GM23338 (cell line): Measurements from ENCODE around the gene IRF2.

ENCODE experiments used
- CREB1 ChIP-seq: fragments of 250-450 bp; sonication (Bioruptor Pico); IDR thresholded peaks from 2 replicates; pipeline ENCODE4 v1.5.0; 2020; ENCODE audit warnings: low read depth, mild to moderate bottlenecking, moderate library complexity
- EZH2 ChIP-seq: fragments of 200-600 bp; sonication (generic); IDR thresholded peaks from one replicate; pipeline ENCODE4 v1.8.0; 2017; ENCODE audit warnings: antibody characterized with exemption, mild to moderate bottlenecking, low read depth; ENCODE audit not compliant: unreplicated experiment
- EZH2phosphoT487 ChIP-seq: fragments of 200-600 bp; sonication (generic); IDR thresholded peaks from one replicate; pipeline ENCODE4 v1.8.1; 2018; ENCODE audit warnings: antibody characterized with exemption; ENCODE audit not compliant: unreplicated experiment
- JUNB ChIP-seq: IDR thresholded peaks from one replicate; pipeline ENCODE4 v1.6.1; 2016; ENCODE audit warnings: antibody characterized with exemption; ENCODE audit not compliant: unreplicated experiment
- POLR2AphosphoS5 ChIP-seq: IDR thresholded peaks from 2 replicates; pipeline ENCODE4 v1.6.1; 2016; ENCODE audit warnings: antibody characterized with exemption, low read depth
- STAT1 ChIP-seq: IDR thresholded peaks from one replicate; pipeline ENCODE4 v1.6.1; 2016; ENCODE audit warnings: antibody characterized with exemption; ENCODE audit not compliant: unreplicated experiment
- ZNF114 ChIP-seq: fragments of 250-450 bp; sonication (Bioruptor Pico); IDR thresholded peaks from 2 replicates; pipeline ENCODE4 v1.5.0; 2020; ENCODE audit warnings: mild to moderate bottlenecking, moderate library complexity
- TF ChIP-seq, protein P1 (sequence below), 2 experiments: fragments of 200-600 bp in 1 of 2; sonication (generic) in 1 of 2; conservative IDR thresholded peaks; 2 replicates each; pipeline versions ENCODE4 v1.5.1 to v1.6.1; 2016 to 2017; ENCODE audit warnings: antibody characterized with exemption in 2 of 2, low read depth in 2 of 2, mild to moderate bottlenecking in 2 of 2, moderate library complexity in 1 of 2
- TF ChIP-seq, protein P2 (sequence below): IDR thresholded peaks from one replicate; pipeline ENCODE4 v1.6.1; 2018; ENCODE audit warnings: antibody characterized with exemption; ENCODE audit not compliant: unreplicated experiment
- TF ChIP-seq, protein P3 (sequence below): IDR thresholded peaks from 2 replicates; pipeline ENCODE4 v1.6.1; 2016; ENCODE audit warnings: antibody characterized with exemption

DNA sequence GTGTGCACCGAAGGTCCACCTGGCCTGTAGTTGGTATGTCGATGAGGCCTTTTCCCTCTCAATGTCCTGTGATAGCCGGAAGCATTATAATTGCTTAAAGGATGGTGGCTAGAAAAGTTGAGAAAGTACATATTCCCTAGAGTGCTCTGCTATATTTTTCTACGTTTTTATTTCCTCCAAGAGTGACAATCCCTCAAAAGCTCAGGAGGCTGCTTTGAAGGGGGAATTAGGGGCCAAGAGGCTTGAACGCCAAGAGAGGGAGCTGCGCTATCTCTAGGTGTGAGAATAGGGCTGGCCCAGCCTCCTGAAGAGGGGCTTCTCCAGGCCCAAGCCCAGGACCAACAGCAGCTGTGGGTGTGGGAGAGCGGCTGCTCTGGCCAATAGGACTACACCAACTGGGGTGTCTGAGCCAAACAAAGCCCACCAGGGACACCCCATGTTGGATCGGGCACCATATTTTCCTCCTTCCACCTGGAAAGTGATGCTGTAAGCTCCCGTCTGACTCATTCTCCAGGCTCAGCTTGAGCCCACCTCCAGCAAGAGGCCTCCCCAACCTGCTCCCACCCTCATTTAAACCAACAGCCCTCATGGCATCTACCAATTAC lies 124.0 kb downstream of the IRF2 start:
- TF ChIP-seq, protein P1, sequence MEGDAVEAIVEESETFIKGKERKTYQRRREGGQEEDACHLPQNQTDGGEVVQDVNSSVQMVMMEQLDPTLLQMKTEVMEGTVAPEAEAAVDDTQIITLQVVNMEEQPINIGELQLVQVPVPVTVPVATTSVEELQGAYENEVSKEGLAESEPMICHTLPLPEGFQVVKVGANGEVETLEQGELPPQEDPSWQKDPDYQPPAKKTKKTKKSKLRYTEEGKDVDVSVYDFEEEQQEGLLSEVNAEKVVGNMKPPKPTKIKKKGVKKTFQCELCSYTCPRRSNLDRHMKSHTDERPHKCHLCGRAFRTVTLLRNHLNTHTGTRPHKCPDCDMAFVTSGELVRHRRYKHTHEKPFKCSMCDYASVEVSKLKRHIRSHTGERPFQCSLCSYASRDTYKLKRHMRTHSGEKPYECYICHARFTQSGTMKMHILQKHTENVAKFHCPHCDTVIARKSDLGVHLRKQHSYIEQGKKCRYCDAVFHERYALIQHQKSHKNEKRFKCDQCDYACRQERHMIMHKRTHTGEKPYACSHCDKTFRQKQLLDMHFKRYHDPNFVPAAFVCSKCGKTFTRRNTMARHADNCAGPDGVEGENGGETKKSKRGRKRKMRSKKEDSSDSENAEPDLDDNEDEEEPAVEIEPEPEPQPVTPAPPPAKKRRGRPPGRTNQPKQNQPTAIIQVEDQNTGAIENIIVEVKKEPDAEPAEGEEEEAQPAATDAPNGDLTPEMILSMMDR (conservative IDR thresholded peaks at IDR 0.05; ENCODE audit: low read depth in 2 of 2): 0 out of 4 replicates have a peak, but pooled peaks of 1 of the 2 experiments have one; percentile 6
- TF ChIP-seq POLR2AphosphoS5 (no peak), EZH2 (no peak), EZH2phosphoT487 (no peak), JUNB (no peak), CREB1 (CRISPR knock-in tag) (no peak), ZNF114 (no peak), STAT1 (no peak)
- TF ChIP-seq, protein P2, sequence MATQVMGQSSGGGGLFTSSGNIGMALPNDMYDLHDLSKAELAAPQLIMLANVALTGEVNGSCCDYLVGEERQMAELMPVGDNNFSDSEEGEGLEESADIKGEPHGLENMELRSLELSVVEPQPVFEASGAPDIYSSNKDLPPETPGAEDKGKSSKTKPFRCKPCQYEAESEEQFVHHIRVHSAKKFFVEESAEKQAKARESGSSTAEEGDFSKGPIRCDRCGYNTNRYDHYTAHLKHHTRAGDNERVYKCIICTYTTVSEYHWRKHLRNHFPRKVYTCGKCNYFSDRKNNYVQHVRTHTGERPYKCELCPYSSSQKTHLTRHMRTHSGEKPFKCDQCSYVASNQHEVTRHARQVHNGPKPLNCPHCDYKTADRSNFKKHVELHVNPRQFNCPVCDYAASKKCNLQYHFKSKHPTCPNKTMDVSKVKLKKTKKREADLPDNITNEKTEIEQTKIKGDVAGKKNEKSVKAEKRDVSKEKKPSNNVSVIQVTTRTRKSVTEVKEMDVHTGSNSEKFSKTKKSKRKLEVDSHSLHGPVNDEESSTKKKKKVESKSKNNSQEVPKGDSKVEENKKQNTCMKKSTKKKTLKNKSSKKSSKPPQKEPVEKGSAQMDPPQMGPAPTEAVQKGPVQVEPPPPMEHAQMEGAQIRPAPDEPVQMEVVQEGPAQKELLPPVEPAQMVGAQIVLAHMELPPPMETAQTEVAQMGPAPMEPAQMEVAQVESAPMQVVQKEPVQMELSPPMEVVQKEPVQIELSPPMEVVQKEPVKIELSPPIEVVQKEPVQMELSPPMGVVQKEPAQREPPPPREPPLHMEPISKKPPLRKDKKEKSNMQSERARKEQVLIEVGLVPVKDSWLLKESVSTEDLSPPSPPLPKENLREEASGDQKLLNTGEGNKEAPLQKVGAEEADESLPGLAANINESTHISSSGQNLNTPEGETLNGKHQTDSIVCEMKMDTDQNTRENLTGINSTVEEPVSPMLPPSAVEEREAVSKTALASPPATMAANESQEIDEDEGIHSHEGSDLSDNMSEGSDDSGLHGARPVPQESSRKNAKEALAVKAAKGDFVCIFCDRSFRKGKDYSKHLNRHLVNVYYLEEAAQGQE: no peak
- TF ChIP-seq, protein P3, sequence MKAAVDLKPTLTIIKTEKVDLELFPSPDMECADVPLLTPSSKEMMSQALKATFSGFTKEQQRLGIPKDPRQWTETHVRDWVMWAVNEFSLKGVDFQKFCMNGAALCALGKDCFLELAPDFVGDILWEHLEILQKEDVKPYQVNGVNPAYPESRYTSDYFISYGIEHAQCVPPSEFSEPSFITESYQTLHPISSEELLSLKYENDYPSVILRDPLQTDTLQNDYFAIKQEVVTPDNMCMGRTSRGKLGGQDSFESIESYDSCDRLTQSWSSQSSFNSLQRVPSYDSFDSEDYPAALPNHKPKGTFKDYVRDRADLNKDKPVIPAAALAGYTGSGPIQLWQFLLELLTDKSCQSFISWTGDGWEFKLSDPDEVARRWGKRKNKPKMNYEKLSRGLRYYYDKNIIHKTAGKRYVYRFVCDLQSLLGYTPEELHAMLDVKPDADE: no peak
